HG03196 (cell line): ENCODE measurements around the gene SLC9A2.

Source experiments
- ATAC-seq: cut with Tn5 transposase; IDR thresholded peaks from one replicate; pipeline ENCODE4 v1.9.1; 2021; ENCODE audit not compliant: unreplicated experiment

SLC9A2 gene

GRCh38 chr2:102724553-102724952 is 105.2 kb downstream of the SLC9A2 start:
- no peak for ATAC-seq

GRCh38 chr2:102726128-102727087 is 107.1 kb downstream of the SLC9A2 start:
- ATAC-seq, result no peak

GRCh38 chr2:102735416-102736109 is 116.2 kb downstream of the SLC9A2 start:
- no peak for ATAC-seq

GRCh38 chr2:102736110-102736409 is 116.7 kb downstream of the SLC9A2 start:
- ATAC-seq, result peak; percentile 14

GRCh38 chr2:102736410-102737409 is 117.4 kb downstream of the SLC9A2 start:
- peak; percentile 96 for ATAC-seq

GRCh38 chr2:102737431-102737830 is 118.1 kb downstream of the SLC9A2 start:
- peak; percentile 37 for ATAC-seq

- no peak for ATAC-seq
Measured at GRCh38 chr2:102743259-102743658, 123.9 kb downstream of the SLC9A2 start.

- ATAC-seq, result no peak
Measured at GRCh38 chr2:102748107-102748506, 128.8 kb downstream of the SLC9A2 start.

- peak; percentile 51 for ATAC-seq
Measured at GRCh38 chr2:102749938-102750337, 130.6 kb downstream of the SLC9A2 start.

GRCh38 chr2:102753563-102754159 is 134.3 kb downstream of the SLC9A2 start:
- no peak for ATAC-seq

GRCh38 chr2:102754456-102755145 is 135.2 kb downstream of the SLC9A2 start:
- ATAC-seq, result no peak

- ATAC-seq, result no peak
Measured at GRCh38 chr2:102755284-102755683, 135.9 kb downstream of the SLC9A2 start.

- no peak for ATAC-seq
Measured at GRCh38 chr2:102758439-102758838, 139.1 kb downstream of the SLC9A2 start.
